MG63 (cell line): ENCODE measurements around the gene DENND1A. TPM values are rescaled to one million over a fixed set of nuclear protein-coding genes. Genes with fewer than 3 reads are reported as not detected.
"Not testable (repeated sequence)": the region's sequence is repeated elsewhere in the genome, so short reads cannot be mapped to it uniquely, and the experiment has no call there.

ENCODE experiments used
- DNase-seq: peaks from one replicate; pipeline ENCODE4 v3.0.0-alpha.2; 2020
- H3K27me3 ChIP-seq: fragments of 250-450 bp; sonication (Bioruptor Pico); 2 replicates; pipeline ENCODE4 v1.5.1; 2020; ENCODE audit warnings: mild to moderate bottlenecking, moderate library complexity
- H3K36me3 ChIP-seq: fragments of 250-450 bp; sonication (Bioruptor Pico); 2 replicates; pipeline ENCODE4 v1.5.1; 2020; ENCODE audit warnings: mild to moderate bottlenecking, moderate library complexity
- H3K4me3 ChIP-seq: fragments of 250-450 bp; sonication (Bioruptor Pico); 2 replicates; pipeline ENCODE4 v1.5.1; 2020; ENCODE audit warnings: mild to moderate bottlenecking, moderate library complexity
- H3K9me3 ChIP-seq: fragments of 250-450 bp; sonication (Bioruptor Pico); 2 replicates; pipeline ENCODE4 v1.5.1; 2020; ENCODE audit warnings: mild to moderate bottlenecking, moderate library complexity
- total RNA-seq: library from RNA; depleted of rRNA; stranded (reverse); fragments of >200 nt; shearing (Covaris generic); gene quantifications from 2 replicates; pipeline ENCODE4 v1.2.3, GENCODE V29; 2014; ENCODE audit warnings: low replicate concordance

The DENND1A gene
- total RNA-seq, 1 experiment from 2014 or later = 35.3 TPM

- Histone ChIP-seq H3K9me3 (no peaks in the 10 kb centered on the region), H3K27me3 (no peaks in the 10 kb centered on the region), H3K36me3 (no peaks in the 10 kb centered on the region; the same call in 1 of the 2 replicates), H3K4me3 (no peak overlapping the region)
- no peak for DNase-seq
Measured at GRCh38 chr9:123749580-123750202, 180.2 kb downstream of the DENND1A start.

GRCh38 chr9:123746765-123747164, 183.2 kb downstream of the DENND1A start:
- H3K27me3 ChIP-seq = no peaks in the 10 kb centered on the region
- H3K9me3 ChIP-seq = no peaks in the 10 kb centered on the region
- H3K36me3 ChIP-seq = no peaks in the 10 kb centered on the region; the same call in 1 of the 2 replicates
- H3K4me3 ChIP-seq = no peak overlapping the region
- DNase-seq = no peak

- Histone ChIP-seq H3K4me3 (no peak overlapping the region), H3K9me3 (no peaks in the 10 kb centered on the region)
Measured at GRCh38 chr9:123745933-123746332, 184.0 kb downstream of the DENND1A start.

GRCh38 chr9:123745451-123745850, 184.5 kb downstream of the DENND1A start:
- Histone ChIP-seq H3K9me3 (no peaks in the 10 kb centered on the region), H3K27me3 (no peaks in the 10 kb centered on the region), H3K36me3 (no peaks in the 10 kb centered on the region; the same call in 1 of the 2 replicates), H3K4me3 (no peak overlapping the region)
- DNase-seq = no peak

More at GRCh38 chr9:123745933-123746332, 184.0 kb downstream of the DENND1A start:
- no peak for DNase-seq
- no peaks in the 10 kb centered on the region; the same call in 1 of the 2 replicates for H3K36me3 ChIP-seq
- H3K27me3 ChIP-seq = no peaks in the 10 kb centered on the region

GRCh38 chr9:123743737-123744136, 186.2 kb downstream of the DENND1A start:
- DNase-seq = no peak
- Histone ChIP-seq H3K36me3 (no peaks in the 10 kb centered on the region), H3K9me3 (no peaks in the 10 kb centered on the region), H3K4me3 (no peak overlapping the region), H3K27me3 (no peaks in the 10 kb centered on the region)

- Histone ChIP-seq H3K27me3 (no peaks in the 10 kb centered on the region), H3K36me3 (no peaks in the 10 kb centered on the region), H3K4me3 (no peak overlapping the region), H3K9me3 (no peaks in the 10 kb centered on the region)
- DNase-seq = no peak
Measured at GRCh38 chr9:123742009-123742767, 187.7 kb downstream of the DENND1A start.

- no peak for DNase-seq
- no peak overlapping the region for H3K4me3 ChIP-seq
Measured at GRCh38 chr9:123741214-123741613, 188.7 kb downstream of the DENND1A start.

GRCh38 chr9:123739902-123740301, 190.0 kb downstream of the DENND1A start:
- no peak for DNase-seq
- Histone ChIP-seq H3K4me3 (no peak overlapping the region), H3K36me3 (no peaks in the 10 kb centered on the region), H3K27me3 (no peaks in the 10 kb centered on the region), H3K9me3 (no peaks in the 10 kb centered on the region)

More at GRCh38 chr9:123741214-123741613, 188.7 kb downstream of the DENND1A start:
- H3K36me3 ChIP-seq = no peaks in the 10 kb centered on the region
- H3K9me3 ChIP-seq = no peaks in the 10 kb centered on the region
- H3K27me3 ChIP-seq = no peaks in the 10 kb centered on the region

- no peak for DNase-seq
- no peaks in the 10 kb centered on the region for H3K36me3 ChIP-seq
- no peaks in the 10 kb centered on the region for H3K9me3 ChIP-seq
- H3K27me3 ChIP-seq = no peaks in the 10 kb centered on the region
- H3K4me3 ChIP-seq = no peak overlapping the region
Measured at GRCh38 chr9:123739387-123739786, 190.5 kb downstream of the DENND1A start.

- H3K9me3 ChIP-seq = no peaks in the 10 kb centered on the region
- DNase-seq = no peak
- H3K4me3 ChIP-seq = no peak overlapping the region
- no peaks in the 10 kb centered on the region for H3K36me3 ChIP-seq
- no peaks in the 10 kb centered on the region for H3K27me3 ChIP-seq
Measured at GRCh38 chr9:123738648-123739047, 191.3 kb downstream of the DENND1A start.

- H3K27me3 ChIP-seq = no peaks in the 10 kb centered on the region
- DNase-seq = no peak
- no peaks in the 10 kb centered on the region for H3K9me3 ChIP-seq
- no peak overlapping the region for H3K4me3 ChIP-seq
- no peaks in the 10 kb centered on the region for H3K36me3 ChIP-seq
Measured at GRCh38 chr9:123735376-123735775, 194.6 kb downstream of the DENND1A start.

- H3K9me3 ChIP-seq, H3K36me3 ChIP-seq, H3K27me3 ChIP-seq, H3K4me3 ChIP-seq, DNase-seq: not testable (repeated sequence)
Measured at GRCh38 chr9:123728571-123728970, 201.4 kb downstream of the DENND1A start.

GRCh38 chr9:123727332-123727731, 202.6 kb downstream of the DENND1A start:
- H3K27me3 ChIP-seq = no peaks in the 10 kb centered on the region
- H3K4me3 ChIP-seq = no peak overlapping the region
- DNase-seq = no peak
- no peaks in the 10 kb centered on the region for H3K36me3 ChIP-seq
- H3K9me3 ChIP-seq = peaks cover 6% of the 10 kb centered on the region; the same call in 1 of the 2 replicates

GRCh38 chr9:123725389-123725788, 204.5 kb downstream of the DENND1A start:
- DNase-seq = peak; percentile 58
- no peaks in the 10 kb centered on the region for H3K36me3 ChIP-seq

GRCh38 chr9:123724211-123724796, 205.6 kb downstream of the DENND1A start:
- DNase-seq = no peak
- Histone ChIP-seq H3K36me3 (no peaks in the 10 kb centered on the region), H3K27me3 (no peaks in the 10 kb centered on the region), H3K4me3 (no peak overlapping the region), H3K9me3 (peaks cover 7% of the 10 kb centered on the region; the same call in 1 of the 2 replicates)

More at GRCh38 chr9:123725389-123725788, 204.5 kb downstream of the DENND1A start:
- Histone ChIP-seq H3K9me3 (peaks cover 7% of the 10 kb centered on the region; the same call in 1 of the 2 replicates), H3K27me3 (no peaks in the 10 kb centered on the region), H3K4me3 (no peak overlapping the region)

- Histone ChIP-seq H3K27me3 (no peaks in the 10 kb centered on the region), H3K4me3 (no peak overlapping the region), H3K36me3 (no peaks in the 10 kb centered on the region), H3K9me3 (peaks cover 7% of the 10 kb centered on the region; the same call in 1 of the 2 replicates)
- DNase-seq = no peak
Measured at GRCh38 chr9:123723135-123723875, 206.6 kb downstream of the DENND1A start.

GRCh38 chr9:123722378-123722777, 207.5 kb downstream of the DENND1A start:
- no peak for DNase-seq
- peaks cover 7% of the 10 kb centered on the region; the same call in 1 of the 2 replicates for H3K9me3 ChIP-seq
- H3K27me3 ChIP-seq = no peaks in the 10 kb centered on the region
- no peak overlapping the region for H3K4me3 ChIP-seq
- H3K36me3 ChIP-seq = no peaks in the 10 kb centered on the region
